Endometrium (tissue), 2 donors: ENCODE results near the gene TCF19.

ENCODE experiments used
- FAIRE-seq: peaks from 2 replicates; lab custom pipeline; 2012; peaks lifted over from hg19 to GRCh38; lab: Jason Lieb, UNC
- donor health status: control.
- donor health status: control.

Gene TCF19

GRCh38 chr6:31128093-31128676 lies 30.2 kb upstream of the TCF19 start:
- FAIRE-seq: no peak

- FAIRE-seq: no peak
Observed at GRCh38 chr6:31129130-31129529, 29.3 kb upstream of the TCF19 start.

- no peak for FAIRE-seq
Observed at GRCh38 chr6:31130751-31131150, 27.6 kb upstream of the TCF19 start.

GRCh38 chr6:31131595-31131994 lies 26.8 kb upstream of the TCF19 start:
- FAIRE-seq: no peak

GRCh38 chr6:31132806-31133205 lies 25.6 kb upstream of the TCF19 start:
- no peak for FAIRE-seq

- no peak for FAIRE-seq
Observed at GRCh38 chr6:31135710-31136109, 22.7 kb upstream of the TCF19 start.

GRCh38 chr6:31138982-31139381 lies 19.4 kb upstream of the TCF19 start, which contains the start of gene PSORS1C2:
Gene PSORS1C2, minus strand, starts transcription at chr6:31139066. Its CDS starts 40 bp downstream, at chr6:31139026.
- FAIRE-seq: no peak

GRCh38 chr6:31139599-31139998 lies 18.8 kb upstream of the TCF19 start:
- FAIRE-seq: no peak

- FAIRE-seq: no peak
Observed at GRCh38 chr6:31140643-31141042, 17.7 kb upstream of the TCF19 start.

- no peak for FAIRE-seq
Observed at GRCh38 chr6:31142361-31142761, 16.0 kb upstream of the TCF19 start.

GRCh38 chr6:31143148-31143547 lies 15.2 kb upstream of the TCF19 start:
- no peak for FAIRE-seq

GRCh38 chr6:31144296-31144969 lies 14.0 kb upstream of the TCF19 start:
- no peak for FAIRE-seq

GRCh38 chr6:31144970-31145340 lies 13.4 kb upstream of the TCF19 start:
- FAIRE-seq: no peak

- no peak for FAIRE-seq
Observed at GRCh38 chr6:31145386-31145785, 13.0 kb upstream of the TCF19 start.

- FAIRE-seq: no peak
Observed at GRCh38 chr6:31149827-31150447, 8.5 kb upstream of the TCF19 start.

- FAIRE-seq: no peak
Observed at GRCh38 chr6:31152781-31153180, 5.6 kb upstream of the TCF19 start.

GRCh38 chr6:31154436-31154835 lies 4.0 kb upstream of the TCF19 start:
- no peak for FAIRE-seq

GRCh38 chr6:31156641-31157040 lies 1.7 kb upstream of the TCF19 start:
- FAIRE-seq: no peak

- no peak for FAIRE-seq
Observed at GRCh38 chr6:31157513-31158139, 763 bp upstream of the TCF19 start, which contains the start of gene CCHCR1. Gene CCHCR1, minus strand, starts transcription at chr6:31157802. Its CDS starts 202 bp downstream, at chr6:31157600.

GRCh38 chr6:31158863-31159855 lies 770 bp downstream of the TCF19 start:
- FAIRE-seq: no peak

GRCh38 chr6:31161216-31162126 lies 3.1 kb downstream of the TCF19 start:
- no peak for FAIRE-seq
